ENCODE data around the gene LUC7L3. TPM values are rescaled to one million over a fixed set of nuclear protein-coding genes. Genes with fewer than 3 reads are reported as not detected.

LUC7L3 gene
- total RNA-seq, 1 donor from 2014 or later = 71.5 TPM

DNA sequence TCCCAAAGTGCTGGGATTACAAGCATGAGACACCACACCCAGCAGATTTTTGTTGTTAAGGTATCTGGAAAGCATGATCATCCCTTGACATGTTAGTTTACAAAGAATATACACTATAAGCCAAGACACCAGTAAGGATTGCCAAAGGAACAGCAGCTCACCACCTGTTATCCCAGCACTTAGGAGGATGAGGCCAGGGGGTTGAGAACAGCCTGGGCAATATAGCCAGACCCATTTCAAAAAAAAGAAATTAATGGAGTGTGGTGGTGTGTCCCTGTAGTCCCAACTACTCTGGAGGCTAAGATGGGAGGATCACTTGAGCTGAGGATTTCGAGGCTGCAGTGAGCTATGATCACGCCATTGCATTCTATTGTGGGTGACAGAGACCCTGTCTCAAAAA, 42.8 kb downstream of the LUC7L3 start:
- Mint-ChIP-seq H3K4me3 (ENCODE audit: unreplicated experiment) (no peak overlapping the region), H3K36me3 (ENCODE audit: low read depth) (no peaks in the 10 kb centered on the region), H3K4me1 (ENCODE audit: low read depth) (peaks cover 22% of the 10 kb centered on the region), H3K27ac (ENCODE audit: unreplicated experiment) (no peak overlapping the region), H3K9me3 (ENCODE audit: low read depth) (no peaks in the 10 kb centered on the region), H3K27me3 (ENCODE audit: low read depth) (no peaks in the 10 kb centered on the region)
- DNase-seq (ENCODE audit: low spot score) = no peak
- TF ChIP-seq, protein P1, sequence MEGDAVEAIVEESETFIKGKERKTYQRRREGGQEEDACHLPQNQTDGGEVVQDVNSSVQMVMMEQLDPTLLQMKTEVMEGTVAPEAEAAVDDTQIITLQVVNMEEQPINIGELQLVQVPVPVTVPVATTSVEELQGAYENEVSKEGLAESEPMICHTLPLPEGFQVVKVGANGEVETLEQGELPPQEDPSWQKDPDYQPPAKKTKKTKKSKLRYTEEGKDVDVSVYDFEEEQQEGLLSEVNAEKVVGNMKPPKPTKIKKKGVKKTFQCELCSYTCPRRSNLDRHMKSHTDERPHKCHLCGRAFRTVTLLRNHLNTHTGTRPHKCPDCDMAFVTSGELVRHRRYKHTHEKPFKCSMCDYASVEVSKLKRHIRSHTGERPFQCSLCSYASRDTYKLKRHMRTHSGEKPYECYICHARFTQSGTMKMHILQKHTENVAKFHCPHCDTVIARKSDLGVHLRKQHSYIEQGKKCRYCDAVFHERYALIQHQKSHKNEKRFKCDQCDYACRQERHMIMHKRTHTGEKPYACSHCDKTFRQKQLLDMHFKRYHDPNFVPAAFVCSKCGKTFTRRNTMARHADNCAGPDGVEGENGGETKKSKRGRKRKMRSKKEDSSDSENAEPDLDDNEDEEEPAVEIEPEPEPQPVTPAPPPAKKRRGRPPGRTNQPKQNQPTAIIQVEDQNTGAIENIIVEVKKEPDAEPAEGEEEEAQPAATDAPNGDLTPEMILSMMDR (IDR thresholded peaks at IDR 0.05) = no peak

DNA sequence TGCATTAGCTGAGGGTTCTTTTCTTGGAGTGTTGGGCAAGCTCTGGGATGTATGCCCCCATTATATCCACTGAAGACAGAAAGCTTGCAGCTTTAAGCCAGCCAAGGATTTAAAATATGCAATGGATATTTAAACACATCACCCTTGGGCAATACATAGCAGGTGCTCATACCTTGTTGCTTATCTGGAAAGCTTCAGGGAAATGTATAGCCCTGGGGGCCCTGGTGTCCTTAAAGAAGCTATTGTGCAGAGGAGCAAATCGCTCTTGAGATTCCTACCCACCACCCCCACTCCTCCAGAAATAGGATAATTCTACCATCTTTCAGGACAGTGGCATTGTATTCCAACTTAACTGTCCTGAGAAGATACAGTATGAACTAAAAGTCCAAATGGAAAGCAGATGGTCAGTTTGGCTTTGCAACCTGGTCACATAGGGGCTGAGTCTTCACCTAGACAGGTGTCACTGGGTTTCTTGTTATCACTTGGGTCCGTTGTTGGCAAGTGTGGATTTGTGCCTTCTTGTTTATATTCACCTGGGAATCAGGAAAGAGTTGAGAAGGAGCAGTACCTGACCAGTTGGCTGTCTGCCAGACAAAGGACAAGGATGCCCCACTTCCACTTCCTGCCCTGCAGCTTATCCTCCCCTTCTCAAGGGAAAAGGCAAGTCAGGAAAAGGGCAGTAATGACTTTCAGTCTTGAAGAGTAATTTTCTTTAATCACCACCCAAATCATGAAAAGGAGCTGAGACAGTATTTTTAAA, 44.5 kb downstream of the LUC7L3 start:
- H3K27ac Mint-ChIP-seq (ENCODE audit: unreplicated experiment) = no peak overlapping the region
- no peak overlapping the region for H3K4me3 Mint-ChIP-seq (ENCODE audit: unreplicated experiment)
- H3K9me3 Mint-ChIP-seq (ENCODE audit: low read depth) = no peaks in the 10 kb centered on the region
- H3K27me3 Mint-ChIP-seq (ENCODE audit: low read depth) = no peaks in the 10 kb centered on the region
- no peak for DNase-seq (ENCODE audit: low spot score)
- H3K4me1 Mint-ChIP-seq (ENCODE audit: low read depth) = peaks cover 19% of the 10 kb centered on the region
- TF ChIP-seq, protein P1 (IDR thresholded peaks at IDR 0.05) = no peak
- no peaks in the 10 kb centered on the region for H3K36me3 Mint-ChIP-seq (ENCODE audit: low read depth)

DNA sequence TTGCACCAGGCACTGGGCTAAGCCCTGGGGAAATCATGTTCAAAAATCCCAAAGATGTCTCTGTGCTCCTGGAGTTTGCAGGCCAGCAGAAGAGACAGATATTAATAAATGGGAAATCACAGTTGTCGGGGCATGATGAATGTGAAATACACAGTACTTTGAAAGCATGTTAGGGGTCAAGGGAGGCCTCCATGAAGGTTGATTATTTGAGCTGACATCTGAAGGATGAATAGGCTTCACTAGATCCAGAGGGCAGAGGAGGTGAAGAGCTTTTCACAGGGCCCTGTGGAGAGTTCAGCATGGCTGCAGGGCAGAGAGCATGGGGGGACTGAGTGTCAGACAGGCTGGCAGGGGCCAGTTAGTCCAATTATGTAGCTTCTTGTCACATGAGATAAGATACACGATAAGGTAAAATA, 45.3 kb downstream of the LUC7L3 start:
- H3K9me3 Mint-ChIP-seq (ENCODE audit: low read depth) = no peaks in the 10 kb centered on the region
- no peak for DNase-seq (ENCODE audit: low spot score)
- TF ChIP-seq, protein P1 (IDR thresholded peaks at IDR 0.05) = no peak
- H3K4me3 Mint-ChIP-seq (ENCODE audit: unreplicated experiment) = no peak overlapping the region
- H3K4me1 Mint-ChIP-seq (ENCODE audit: low read depth) = peaks cover 18% of the 10 kb centered on the region
- no peak overlapping the region for H3K27ac Mint-ChIP-seq (ENCODE audit: unreplicated experiment)
- H3K27me3 Mint-ChIP-seq (ENCODE audit: low read depth) = no peaks in the 10 kb centered on the region
- no peaks in the 10 kb centered on the region for H3K36me3 Mint-ChIP-seq (ENCODE audit: low read depth)

DNA sequence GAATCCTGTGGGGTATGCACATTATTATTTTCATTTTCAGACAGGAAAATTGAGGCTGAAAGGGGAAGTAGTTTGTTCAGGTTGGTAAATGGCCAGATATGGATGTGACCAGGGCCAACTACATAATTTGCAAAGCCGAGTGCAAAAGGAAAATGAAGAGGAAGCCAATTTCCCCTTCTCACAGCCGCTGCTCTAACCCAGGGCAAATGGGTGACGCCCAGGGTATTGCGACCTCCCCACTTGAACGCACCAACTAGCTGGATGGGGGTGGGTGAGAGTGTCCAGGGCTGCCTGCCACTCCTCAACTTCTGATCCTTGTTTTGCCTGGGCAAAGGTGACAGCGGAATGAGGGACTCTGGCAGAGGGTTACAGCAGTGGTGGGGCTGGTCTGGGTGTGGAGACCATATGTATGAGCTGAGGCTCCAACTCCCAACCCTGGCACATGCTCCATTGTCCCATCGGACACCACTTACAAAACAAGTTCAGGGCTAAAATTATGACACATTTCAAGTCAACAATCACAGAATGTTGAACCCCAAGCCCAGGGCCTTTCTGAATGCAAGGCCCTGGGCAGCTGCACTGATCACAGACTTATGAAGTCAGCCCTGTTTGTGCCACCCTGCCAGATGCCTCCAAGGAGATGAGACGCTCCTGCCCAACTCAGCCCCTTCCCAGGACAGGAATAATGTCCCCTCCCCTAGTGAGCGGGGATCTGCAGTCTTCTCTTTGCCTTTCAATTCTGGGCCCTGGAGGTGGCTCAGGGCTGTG, 46.2 kb downstream of the LUC7L3 start:
- H3K27ac Mint-ChIP-seq (ENCODE audit: unreplicated experiment) = no peak overlapping the region
- H3K4me1 Mint-ChIP-seq (ENCODE audit: low read depth) = peaks cover 18% of the 10 kb centered on the region
- TF ChIP-seq, protein P1 (IDR thresholded peaks at IDR 0.05) = no peak
- no peak for DNase-seq (ENCODE audit: low spot score)
- H3K4me3 Mint-ChIP-seq (ENCODE audit: unreplicated experiment) = no peak overlapping the region
- H3K27me3 Mint-ChIP-seq (ENCODE audit: low read depth) = no peaks in the 10 kb centered on the region
- no peaks in the 10 kb centered on the region for H3K9me3 Mint-ChIP-seq (ENCODE audit: low read depth)
- no peaks in the 10 kb centered on the region for H3K36me3 Mint-ChIP-seq (ENCODE audit: low read depth)

DNA sequence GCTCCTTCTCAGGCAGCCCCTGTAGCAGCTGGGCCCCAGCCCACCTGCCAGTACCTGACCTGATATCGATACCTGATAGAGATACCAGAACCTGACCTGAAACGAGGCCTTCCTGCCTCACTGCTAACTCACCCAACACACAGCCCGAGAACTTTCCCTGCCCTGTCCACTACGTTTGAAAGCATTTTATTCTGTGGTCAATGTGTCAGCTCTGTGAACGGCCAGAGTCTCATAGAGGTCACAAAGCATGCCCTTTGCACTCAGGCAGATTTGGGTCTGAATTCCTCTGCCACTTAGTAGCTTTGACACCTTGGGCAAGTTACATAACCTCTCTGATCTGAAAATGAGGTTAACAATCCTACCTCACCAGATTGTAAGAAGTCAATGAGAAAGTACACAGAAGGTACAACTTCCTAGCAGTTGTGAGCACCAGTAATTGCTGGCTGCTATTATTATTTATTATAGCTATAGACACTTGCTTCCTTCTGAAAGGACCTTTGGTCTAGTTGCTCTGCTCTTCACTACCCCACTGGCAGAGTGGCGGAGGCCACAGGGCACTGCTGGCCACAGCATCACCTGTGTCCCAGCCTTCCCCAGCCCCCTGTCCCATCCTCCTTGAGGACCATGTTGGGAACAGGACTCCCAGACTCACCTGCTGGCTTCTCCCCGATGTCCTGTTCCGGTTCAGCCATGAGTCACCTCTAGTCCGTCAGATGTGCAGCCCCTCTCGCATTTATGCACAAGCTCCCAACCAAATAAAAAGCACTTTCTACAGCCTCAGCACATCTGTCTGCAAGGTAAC, 47.0 kb downstream of the LUC7L3 start:
- no peak overlapping the region for H3K27ac Mint-ChIP-seq (ENCODE audit: unreplicated experiment)
- H3K27me3 Mint-ChIP-seq (ENCODE audit: low read depth) = no peaks in the 10 kb centered on the region
- H3K36me3 Mint-ChIP-seq (ENCODE audit: low read depth) = no peaks in the 10 kb centered on the region
- peaks cover 18% of the 10 kb centered on the region for H3K4me1 Mint-ChIP-seq (ENCODE audit: low read depth)
- H3K9me3 Mint-ChIP-seq (ENCODE audit: low read depth) = no peaks in the 10 kb centered on the region
- DNase-seq (ENCODE audit: low spot score) = no peak
- no peak overlapping the region for H3K4me3 Mint-ChIP-seq (ENCODE audit: unreplicated experiment)
- TF ChIP-seq, protein P1 (IDR thresholded peaks at IDR 0.05) = no peak

Data from chondrocyte (in vitro differentiated cells).